Measurements from ENCODE around the gene RITA1. TPM values are rescaled to one million over a fixed set of nuclear protein-coding genes. Genes with fewer than 3 reads are reported as not detected.

RITA1 gene
- total RNA-seq, 1 experiment from 2014 or later = 20.7 TPM

- POLR2A ChIA-PET = interaction anchor here (0.6 to 1.9 kb wide), 11 partner anchors 9 to 228 kb away, joined by 3 to 7 read pairs (median 4); partner anchors contain the start of genes DDX54, RITA1 and SLC8B1
- Histone ChIP-seq H2AFZ (ENCODE audit: low read depth, low read length, poor library complexity, severe bottlenecking) (no peak within 1 kb of the TSS), H4K20me1 (ENCODE audit: insufficient read depth) (no peaks in the 10 kb centered on the region), H3K4me3 (replicated peaks in 1 of 2; ENCODE audit: low read depth in 1 of 2, low read length in 2 of 2) (peak within 1 kb of the TSS; percentile 64 to 89), H3K4me1 (ENCODE audit: control insufficient read depth in 1 of 2, insufficient read depth in 2 of 2, low read length in 2 of 2) (peaks cover 20 to 35% of the 10 kb centered on the region in 2 experiments; a peak in 3 of 4 replicates), H3K9ac (ENCODE audit: low read length) (peak within 1 kb of the TSS; percentile 85), H3K27ac (ENCODE audit: low read depth, low read length) (peak within 1 kb of the TSS; percentile 69), H3K9me3 (ENCODE audit: control insufficient read depth in 1 of 2, insufficient read depth in 1 of 2, low read depth in 1 of 2, low read length in 2 of 2) (no peaks in the 10 kb centered on the region), H3K27me3 (ENCODE audit: insufficient read depth, low read length) (no peaks in the 10 kb centered on the region), H3K9me2 (ENCODE audit: insufficient read depth) (no peaks in the 10 kb centered on the region), H3K4me2 (ENCODE audit: low read length) (peak within 1 kb of the TSS; percentile 97), H3K36me3 (ENCODE audit: control insufficient read depth in 1 of 2, insufficient read depth in 2 of 2, low read length in 2 of 2) (no peaks in the 10 kb centered on the region), H3K79me2 (ENCODE audit: insufficient read depth, low read length) (peaks cover 24% of the 10 kb centered on the region)
- ATAC-seq (peak; percentile 90), DNase-seq (ENCODE audit: low read depth, low spot score) (peak; percentile 100)
- intact Hi-C loops (cut with micrococcal nuclease) = no loop called here
- CTCF ChIA-PET = interaction anchor here (0.9 kb wide), 1 partner anchor 229 kb away, joined by 4 read pairs; no protein-coding TSS in a partner anchor
- no TSS peak for BruUV-seq (replicated peaks)
- TF ChIP-seq POLR2AphosphoS5 (IDR thresholded peaks at IDR 0.05; ENCODE audit: low read depth, low read length) (peak; percentile 95), SRF (IDR thresholded peaks at IDR 0.05; ENCODE audit: low read depth) (no peak), SP1 (IDR thresholded peaks at IDR 0.05; ENCODE audit: low read depth) (peak; percentile 99), CBX3 (IDR thresholded peaks at IDR 0.05; ENCODE audit: low read depth) (no peak; the same call in 1 of the 2 replicates), POLR2A (IDR thresholded peaks at IDR 0.05; ENCODE audit: borderline replicate concordance, extremely low read depth, insufficient read depth, insufficient read length) (peak; percentile 93)
- TF ChIP-seq, protein P1, sequence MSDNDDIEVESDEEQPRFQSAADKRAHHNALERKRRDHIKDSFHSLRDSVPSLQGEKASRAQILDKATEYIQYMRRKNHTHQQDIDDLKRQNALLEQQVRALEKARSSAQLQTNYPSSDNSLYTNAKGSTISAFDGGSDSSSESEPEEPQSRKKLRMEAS (IDR thresholded peaks at IDR 0.05) = peak; percentile 82
- RAD21 ChIA-PET (ENCODE audit: low non-redundant PET in 1 of 2, low total read pairs in 2 of 2, uncharacterized antibody in 2 of 2, unreplicated experiment in 2 of 2) = no interaction called here
Measured at GRCh38 chr12:113221181-113221996, 35.9 kb downstream of the RITA1 start, which contains the start of gene TPCN1. TPCN1 (plus strand) TSS chr12:113221464; CDS start chr12:113226853, 5,389 bp downstream.

DNA sequence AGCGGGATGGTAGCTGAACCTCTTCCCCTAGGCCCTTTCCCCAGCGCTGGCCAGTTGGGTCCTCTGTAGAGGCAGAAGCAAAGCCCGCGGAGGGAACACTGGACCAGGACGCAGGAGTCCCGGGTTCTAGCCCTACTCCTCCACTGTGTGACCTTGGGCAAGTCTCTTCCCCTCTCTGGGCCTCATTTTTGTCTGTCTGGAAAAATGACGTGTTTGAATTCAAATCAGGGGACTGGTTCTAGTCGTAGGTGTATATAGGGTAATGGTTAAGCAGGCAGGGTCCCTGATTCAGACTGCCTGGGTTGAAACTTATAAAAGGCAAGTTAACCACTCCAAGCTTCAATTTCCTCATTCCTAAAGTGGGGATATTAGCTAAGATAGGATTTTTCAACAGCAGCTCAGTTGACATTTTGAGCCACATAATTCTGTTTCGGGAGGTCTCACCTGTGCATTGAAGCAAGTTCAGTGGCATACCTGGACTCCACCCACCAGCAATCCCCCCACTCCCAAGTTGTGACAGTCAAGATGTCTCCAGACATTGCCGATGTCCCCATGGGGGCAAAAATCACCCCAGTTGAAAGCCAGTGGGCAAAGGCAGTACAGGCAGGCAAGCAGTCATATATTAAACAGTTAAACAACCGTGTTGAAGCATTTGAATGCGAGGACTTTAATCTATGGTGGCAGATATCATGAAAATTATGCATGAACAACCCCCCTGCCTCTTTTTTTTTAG, 36.6 kb downstream of the RITA1 start:
- ATAC-seq (no peak), DNase-seq (ENCODE audit: low read depth, low spot score) (no peak)
- H3K4me2 ChIP-seq (ENCODE audit: low read length) = peak overlapping the region; percentile 97
- peaks cover 24% of the 10 kb centered on the region for H3K79me2 ChIP-seq (ENCODE audit: insufficient read depth, low read length)
- TF ChIP-seq CEBPB (IDR thresholded peaks at IDR 0.05; ENCODE audit: low read depth) = no peak
- TF ChIP-seq, protein P1 (IDR thresholded peaks at IDR 0.05) = peak; percentile 7; the same call in 1 of the 2 replicates
- CTCF ChIA-PET = no interaction called here
- TSS peak; percentile 68 for BruUV-seq (replicated peaks)
- peak overlapping the region; percentile 85 for H3K9ac ChIP-seq (ENCODE audit: low read length)
- no peaks in the 10 kb centered on the region for H3K36me3 ChIP-seq (ENCODE audit: control insufficient read depth in 1 of 2, insufficient read depth in 2 of 2, low read length in 2 of 2)
- no peaks in the 10 kb centered on the region for H3K9me2 ChIP-seq (ENCODE audit: insufficient read depth)
- H3K27ac ChIP-seq (ENCODE audit: low read depth, low read length) = peak overlapping the region; percentile 69
- H3K27me3 ChIP-seq (ENCODE audit: insufficient read depth, low read length) = no peaks in the 10 kb centered on the region
- RAD21 ChIA-PET (ENCODE audit: low non-redundant PET in 1 of 2, low total read pairs in 2 of 2, uncharacterized antibody in 2 of 2, unreplicated experiment in 2 of 2) = no interaction called here
- POLR2A ChIA-PET = interaction anchor here (0.6 to 1.9 kb wide), 11 partner anchors 8 to 228 kb away, joined by 3 to 7 read pairs (median 4); partner anchors contain the start of genes DDX54, RITA1 and SLC8B1
- H3K9me3 ChIP-seq (ENCODE audit: control insufficient read depth in 1 of 2, insufficient read depth in 1 of 2, low read depth in 1 of 2, low read length in 2 of 2) = no peaks in the 10 kb centered on the region
- peaks cover 18 to 27% of the 10 kb centered on the region in 2 experiments; a peak in 3 of 4 replicates for H3K4me1 ChIP-seq (ENCODE audit: control insufficient read depth in 1 of 2, insufficient read depth in 2 of 2, low read length in 2 of 2)
- H2AFZ ChIP-seq (ENCODE audit: low read depth, low read length, poor library complexity, severe bottlenecking) = no peak overlapping the region
- peak overlapping the region; percentile 64 to 89 for H3K4me3 ChIP-seq (replicated peaks in 1 of 2; ENCODE audit: low read depth in 1 of 2, low read length in 2 of 2)
- intact Hi-C loops (cut with micrococcal nuclease) = no loop called here
- H4K20me1 ChIP-seq (ENCODE audit: insufficient read depth) = no peaks in the 10 kb centered on the region
